GM10266 (cell line): Measurements from ENCODE around the gene SYT11.
"Not testable (repeated sequence)": the region's sequence is repeated elsewhere in the genome, so short reads cannot be mapped to it uniquely, and the experiment has no call there.

Experiments used
- DNase-seq: peaks from one replicate; pipeline ENCODE4 v3.0.0; 2012; ENCODE audit errors: extremely low spot score
- CTCF ChIP-seq: IDR thresholded peaks from 2 replicates; pipeline ENCODE4 v1.5.1; 2012; ENCODE audit warnings: mild to moderate bottlenecking, low read depth; ENCODE audit not compliant: control insufficient read depth, insufficient read depth; ENCODE audit errors: missing control alignments

SYT11 gene

GRCh38 chr1:155890251-155890650, 30.9 kb downstream of the SYT11 start:
- no peak for DNase-seq

GRCh38 chr1:155892796-155893195, 33.4 kb downstream of the SYT11 start:
- TF ChIP-seq CTCF, result no peak
- DNase-seq, result no peak

More at GRCh38 chr1:155890251-155890650, 30.9 kb downstream of the SYT11 start:
- no peak for TF ChIP-seq CTCF

- no peak for TF ChIP-seq CTCF
- DNase-seq, result no peak
Observed at GRCh38 chr1:155893389-155894142, 34.2 kb downstream of the SYT11 start.

GRCh38 chr1:155895617-155896016, 36.2 kb downstream of the SYT11 start:
- DNase-seq, result not testable (repeated sequence)

- not testable (repeated sequence) for DNase-seq
Observed at GRCh38 chr1:155896476-155896875, 37.1 kb downstream of the SYT11 start.

GRCh38 chr1:155897746-155898145, 38.4 kb downstream of the SYT11 start:
- no peak for DNase-seq
- TF ChIP-seq CTCF, result no peak

GRCh38 chr1:155898888-155899287, 39.5 kb downstream of the SYT11 start:
- TF ChIP-seq CTCF, result no peak

GRCh38 chr1:155899683-155900082, 40.3 kb downstream of the SYT11 start:
- no peak for DNase-seq
- no peak for TF ChIP-seq CTCF

More at GRCh38 chr1:155898888-155899287, 39.5 kb downstream of the SYT11 start:
- DNase-seq, result no peak
